ENCODE results near the gene PIP4K2A.
A peak's percentile ranks its signal among the peaks of the same experiment; 100 is the strongest.
"Not testable (repeated sequence)": the region's sequence is repeated elsewhere in the genome, so short reads cannot be mapped to it uniquely, and the experiment has no call there.

PIP4K2A gene

GRCh38 chr10:22692119-22692518 is 22.3 kb downstream of the PIP4K2A start:
- DNase-seq = not testable (repeated sequence)

GRCh38 chr10:22690614-22691431 is 23.6 kb downstream of the PIP4K2A start:
- peak; percentile 18 for DNase-seq

- no peak for DNase-seq
These were observed 24.2 kb downstream of the PIP4K2A start for GRCh38 chr10:22690158-22690557.

GRCh38 chr10:22686347-22686746 is 28.0 kb downstream of the PIP4K2A start:
- DNase-seq = no peak

- DNase-seq = no peak
These were observed 28.5 kb downstream of the PIP4K2A start for GRCh38 chr10:22685926-22686325.

- no peak for DNase-seq
These were observed 29.7 kb downstream of the PIP4K2A start for GRCh38 chr10:22684699-22685098.

GRCh38 chr10:22683140-22683389 is 31.3 kb downstream of the PIP4K2A start:
- no peak for DNase-seq

GRCh38 chr10:22682237-22683139 is 31.9 kb downstream of the PIP4K2A start:
- DNase-seq = peak; percentile 37

GRCh38 chr10:22681783-22682183 is 32.6 kb downstream of the PIP4K2A start:
- peak; percentile 75 for DNase-seq

GRCh38 chr10:22681301-22681700 is 33.1 kb downstream of the PIP4K2A start:
- DNase-seq = no peak

GRCh38 chr10:22679608-22680007 is 34.8 kb downstream of the PIP4K2A start:
- DNase-seq = no peak

- no peak for DNase-seq
These were observed 37.0 kb downstream of the PIP4K2A start for GRCh38 chr10:22677333-22677732.

- DNase-seq = no peak
These were observed 37.9 kb downstream of the PIP4K2A start for GRCh38 chr10:22676435-22676834.

GRCh38 chr10:22674573-22674930 is 39.8 kb downstream of the PIP4K2A start:
- DNase-seq = no peak

- no peak for DNase-seq
These were observed 40.4 kb downstream of the PIP4K2A start for GRCh38 chr10:22673785-22674572.

- no peak for DNase-seq
These were observed 41.3 kb downstream of the PIP4K2A start for GRCh38 chr10:22673091-22673392.

- DNase-seq = no peak
These were observed 41.9 kb downstream of the PIP4K2A start for GRCh38 chr10:22672319-22673090.

GRCh38 chr10:22670788-22671187 is 43.6 kb downstream of the PIP4K2A start:
- no peak for DNase-seq

- DNase-seq = no peak
These were observed 45.1 kb downstream of the PIP4K2A start for GRCh38 chr10:22669163-22669711.

- no peak for DNase-seq
These were observed 47.3 kb downstream of the PIP4K2A start for GRCh38 chr10:22667093-22667480.

- DNase-seq = no peak
These were observed 47.9 kb downstream of the PIP4K2A start for GRCh38 chr10:22666287-22667092.

Data from fibroblast of skin of abdomen (primary cell).